ENCODE data around the gene MCOLN2. TPM values are rescaled to one million over a fixed set of nuclear protein-coding genes. Genes with fewer than 3 reads are reported as not detected.
"Not testable (repeated sequence)": the region's sequence is repeated elsewhere in the genome, so short reads cannot be mapped to it uniquely, and the experiment has no call there.

MCOLN2 gene
- total and polyA plus RNA-seq, 4 experiments from 2014 or later = 6.4 to 20.3 (median 14.3) TPM

- Histone ChIP-seq H3K4me3 (ENCODE audit: low read length in 2 of 2) (no peak overlapping the region), H3K36me3 (ENCODE audit: insufficient read depth, low read length) (no peaks in the 10 kb centered on the region), H3K9me3 (ENCODE audit: control insufficient read depth in 1 of 2, low read length in 2 of 2) (no peaks in the 10 kb centered on the region), H3K27ac (ENCODE audit: low read depth, low read length) (peak overlapping the region; percentile 16), H3K4me1 (ENCODE audit: insufficient read depth, low read length) (peaks cover 13% of the 10 kb centered on the region), H3K27me3 (ENCODE audit: insufficient read depth, low read length) (no peaks in the 10 kb centered on the region)
- CTCF ChIA-PET (ENCODE audit: partially characterized antibody) = interaction anchor here (0.6 to 6.2 kb wide), 20 partner anchors 8 to 245 kb away, joined by 3 to 176 read pairs (median 5); partner anchors contain the start of gene MCOLN2
- DNase-seq = peak in 4 of 5 donors; percentile 38 to 47 (median 42)
- peak overlapping the region; percentile 63 to 80 (median 74) for H3K4me3 Mint-ChIP-seq
- H3K4me1 Mint-ChIP-seq = peaks cover 6 to 11% (median 8%) of the 10 kb centered on the region in 4 donors
- POLR2A ChIA-PET (ENCODE audit: partially characterized antibody) = interaction anchor here (0.7 to 2.5 kb wide), 6 partner anchors 21 to 232 kb away, joined by 3 to 45 read pairs (median 3); partner anchors contain the start of genes C1orf52 and MCOLN3
- no peaks in the 10 kb centered on the region for H3K9me3 Mint-ChIP-seq
- no peaks in the 10 kb centered on the region for H3K27me3 Mint-ChIP-seq
- peak overlapping the region; percentile 60 to 88 (median 79) for H3K27ac Mint-ChIP-seq
- no peaks in the 10 kb centered on the region for H3K36me3 Mint-ChIP-seq
- intact Hi-C loops (cut with micrococcal nuclease) = loop anchor here (1.0 to 2.0 kb wide), 3 partner anchors 30 to 231 kb away; partner anchors contain the start of genes C1orf52 and MCOLN2
These were observed 30.5 kb upstream of the MCOLN2 start for GRCh38 chr1:85027242-85027983.

GRCh38 chr1:85025940-85026339 is 29.0 kb upstream of the MCOLN2 start:
- H3K4me3 Mint-ChIP-seq = no peak overlapping the region
- peaks cover 6 to 11% (median 8%) of the 10 kb centered on the region in 4 donors for H3K4me1 Mint-ChIP-seq
- no peaks in the 10 kb centered on the region for H3K27me3 Mint-ChIP-seq
- H3K9me3 ChIP-seq (ENCODE audit: control insufficient read depth in 1 of 2, low read length in 2 of 2) = no peaks in the 10 kb centered on the region
- H3K27ac Mint-ChIP-seq = no peak overlapping the region
- no peaks in the 10 kb centered on the region for H3K36me3 Mint-ChIP-seq
- H3K4me3 ChIP-seq (ENCODE audit: low read length in 2 of 2) = no peak overlapping the region
- H3K27me3 ChIP-seq (ENCODE audit: insufficient read depth, low read length) = no peaks in the 10 kb centered on the region
- DNase-seq = no peak
- peaks cover 13% of the 10 kb centered on the region for H3K4me1 ChIP-seq (ENCODE audit: insufficient read depth, low read length)
- ChIA-PET POLR2A (ENCODE audit: partially characterized antibody) (no interaction called here), CTCF (ENCODE audit: partially characterized antibody) (interaction anchor here (1.1 to 6.2 kb wide), 2 partner anchors 81 to 229 kb away, joined by 3 to 176 read pairs; no protein-coding TSS in a partner anchor)
- intact Hi-C loops (cut with micrococcal nuclease) = loop anchor here (2.0 kb wide), 1 partner anchor 233 kb away; the partner anchor contains the start of gene C1orf52
- H3K9me3 Mint-ChIP-seq = no peaks in the 10 kb centered on the region
- no peak overlapping the region for H3K27ac ChIP-seq (ENCODE audit: low read depth, low read length)
- H3K36me3 ChIP-seq (ENCODE audit: insufficient read depth, low read length) = no peaks in the 10 kb centered on the region

- POLR2A ChIA-PET (ENCODE audit: partially characterized antibody) = no interaction called here
- CTCF ChIA-PET (ENCODE audit: partially characterized antibody) = interaction anchor here (0.9 to 6.2 kb wide), 3 partner anchors 13 to 230 kb away, joined by 3 to 176 read pairs (median 3); no protein-coding TSS in a partner anchor
- Mint-ChIP-seq H3K4me1 (peaks cover 6 to 11% (median 8%) of the 10 kb centered on the region in 4 donors), H3K27ac (no peak overlapping the region), H3K36me3 (no peaks in the 10 kb centered on the region), H3K4me3 (no peak overlapping the region), H3K27me3 (no peaks in the 10 kb centered on the region), H3K9me3 (no peaks in the 10 kb centered on the region)
- Histone ChIP-seq H3K9me3 (ENCODE audit: control insufficient read depth in 1 of 2, low read length in 2 of 2) (no peaks in the 10 kb centered on the region), H3K4me1 (ENCODE audit: insufficient read depth, low read length) (peaks cover 13% of the 10 kb centered on the region), H3K27ac (ENCODE audit: low read depth, low read length) (no peak overlapping the region), H3K4me3 (ENCODE audit: low read length in 2 of 2) (no peak overlapping the region), H3K27me3 (ENCODE audit: insufficient read depth, low read length) (no peaks in the 10 kb centered on the region), H3K36me3 (ENCODE audit: insufficient read depth, low read length) (no peaks in the 10 kb centered on the region)
- no peak for DNase-seq
- intact Hi-C loops (cut with micrococcal nuclease) = no loop called here
These were observed 27.8 kb upstream of the MCOLN2 start for GRCh38 chr1:85024736-85025135.

- H3K27me3 ChIP-seq (ENCODE audit: insufficient read depth, low read length) = no peaks in the 10 kb centered on the region
These were observed 25.8 kb upstream of the MCOLN2 start for GRCh38 chr1:85022700-85023099.

GRCh38 chr1:85019994-85020393 is 23.1 kb upstream of the MCOLN2 start:
- no peaks in the 10 kb centered on the region for H3K9me3 Mint-ChIP-seq
- no peak overlapping the region for H3K27ac ChIP-seq (ENCODE audit: low read depth, low read length)
- H3K27me3 Mint-ChIP-seq = no peaks in the 10 kb centered on the region
- intact Hi-C loops (cut with micrococcal nuclease) = no loop called here
- CTCF ChIA-PET (ENCODE audit: partially characterized antibody) = no interaction called here
- H3K27ac Mint-ChIP-seq = no peak overlapping the region
- H3K27me3 ChIP-seq (ENCODE audit: insufficient read depth, low read length) = no peaks in the 10 kb centered on the region
- no peaks in the 10 kb centered on the region for H3K9me3 ChIP-seq (ENCODE audit: control insufficient read depth in 1 of 2, low read length in 2 of 2)
- POLR2A ChIA-PET (ENCODE audit: partially characterized antibody) = interaction anchor here (1.2 kb wide), 1 partner anchor 75 kb away, joined by 4 read pairs; no protein-coding TSS in a partner anchor
- peaks cover 3% of the 10 kb centered on the region for H3K4me1 ChIP-seq (ENCODE audit: insufficient read depth, low read length)
- no peak for DNase-seq
- H3K4me3 Mint-ChIP-seq = no peak overlapping the region
- H3K36me3 Mint-ChIP-seq = no peaks in the 10 kb centered on the region
- peaks cover 0 to 3% (median 1%) of the 10 kb centered on the region in 4 donors for H3K4me1 Mint-ChIP-seq
- H3K36me3 ChIP-seq (ENCODE audit: insufficient read depth, low read length) = no peaks in the 10 kb centered on the region
- no peak overlapping the region for H3K4me3 ChIP-seq (ENCODE audit: low read length in 2 of 2)

More at GRCh38 chr1:85022700-85023099, 25.8 kb upstream of the MCOLN2 start:
- no peak overlapping the region for H3K27ac Mint-ChIP-seq
- H3K36me3 Mint-ChIP-seq = no peaks in the 10 kb centered on the region
- Histone ChIP-seq H3K4me3 (ENCODE audit: low read length in 2 of 2) (no peak overlapping the region), H3K36me3 (ENCODE audit: insufficient read depth, low read length) (no peaks in the 10 kb centered on the region), H3K9me3 (ENCODE audit: control insufficient read depth in 1 of 2, low read length in 2 of 2) (no peaks in the 10 kb centered on the region), H3K4me1 (ENCODE audit: insufficient read depth, low read length) (peaks cover 13% of the 10 kb centered on the region), H3K27ac (ENCODE audit: low read depth, low read length) (no peak overlapping the region)
- ChIA-PET CTCF (ENCODE audit: partially characterized antibody) (interaction anchor here (6.2 kb wide), 1 partner anchor 78 kb away, joined by 176 read pairs; no protein-coding TSS in a partner anchor), POLR2A (ENCODE audit: partially characterized antibody) (no interaction called here)
- no peaks in the 10 kb centered on the region for H3K27me3 Mint-ChIP-seq
- H3K4me1 Mint-ChIP-seq = peaks cover 6 to 8% (median 7%) of the 10 kb centered on the region in 4 donors
- DNase-seq = no peak
- H3K4me3 Mint-ChIP-seq = no peak overlapping the region
- H3K9me3 Mint-ChIP-seq = no peaks in the 10 kb centered on the region
- intact Hi-C loops (cut with micrococcal nuclease) = no loop called here

- Histone ChIP-seq H3K9me3 (ENCODE audit: control insufficient read depth in 1 of 2, low read length in 2 of 2) (no peaks in the 10 kb centered on the region), H3K4me1 (ENCODE audit: insufficient read depth, low read length) (no peaks in the 10 kb centered on the region), H3K27ac (ENCODE audit: low read depth, low read length) (no peak overlapping the region), H3K27me3 (ENCODE audit: insufficient read depth, low read length) (no peaks in the 10 kb centered on the region), H3K36me3 (ENCODE audit: insufficient read depth, low read length) (no peaks in the 10 kb centered on the region), H3K4me3 (ENCODE audit: low read length in 2 of 2) (no peak overlapping the region)
- ChIA-PET POLR2A (ENCODE audit: partially characterized antibody) (no interaction called here), CTCF (ENCODE audit: partially characterized antibody) (no interaction called here)
- no peaks in the 10 kb centered on the region for H3K36me3 Mint-ChIP-seq
- peak overlapping the region in 1 of 8 donors; percentile 7 for H3K4me3 Mint-ChIP-seq
- DNase-seq = no peak
- peaks cover 0 to 5% (median 0%) of the 10 kb centered on the region in 8 donors for H3K9me3 Mint-ChIP-seq
- peaks cover 0 to 9% (median 5%) of the 10 kb centered on the region in 4 donors for H3K4me1 Mint-ChIP-seq
- H3K27ac Mint-ChIP-seq = no peak overlapping the region
- intact Hi-C loops (cut with micrococcal nuclease) = no loop called here
- peaks cover 0 to 5% of the 10 kb centered on the region in 2 donors for H3K27me3 Mint-ChIP-seq
These were observed 18.9 kb upstream of the MCOLN2 start for GRCh38 chr1:85015826-85016225.

GRCh38 chr1:85005641-85006040 is 8.7 kb upstream of the MCOLN2 start:
- H3K4me1 ChIP-seq (ENCODE audit: insufficient read depth, low read length); H3K27ac ChIP-seq (ENCODE audit: low read depth, low read length); intact Hi-C loops (cut with micrococcal nuclease); H3K36me3 ChIP-seq (ENCODE audit: insufficient read depth, low read length); CTCF ChIA-PET (ENCODE audit: partially characterized antibody); H3K4me3 ChIP-seq (ENCODE audit: low read length in 2 of 2); H3K27me3 ChIP-seq (ENCODE audit: insufficient read depth, low read length); H3K9me3 ChIP-seq (ENCODE audit: control insufficient read depth in 1 of 2, low read length in 2 of 2): not testable (repeated sequence)
- H3K4me3 Mint-ChIP-seq = peak overlapping the region in 6 of 8 donors; percentile 35 to 82 (median 68)
- peak in 3 of 5 donors; percentile 21 to 42 (median 34) for DNase-seq
- peaks cover 13 to 17% of the 10 kb centered on the region in 2 donors for H3K27me3 Mint-ChIP-seq
- peaks cover 8 to 26% (median 19%) of the 10 kb centered on the region in 4 donors for H3K4me1 Mint-ChIP-seq
- peaks cover 2 to 45% (median 35%) of the 10 kb centered on the region in 8 donors for H3K9me3 Mint-ChIP-seq
- POLR2A ChIA-PET (ENCODE audit: partially characterized antibody) = interaction anchor here (0.9 to 1.6 kb wide), 4 partner anchors 10 to 13 kb away, joined by 3 to 5 read pairs (median 3); no protein-coding TSS in a partner anchor
- peak overlapping the region; percentile 3 to 88 (median 43) for H3K27ac Mint-ChIP-seq
- peaks cover 19 to 20% of the 10 kb centered on the region in 2 donors for H3K36me3 Mint-ChIP-seq

Data from CD4-positive, alpha-beta memory T cell (primary cell).